AG09309 (cell line): ENCODE data around the gene PRKN.

Source experiments
- DNase-seq: peaks from one replicate; pipeline ENCODE4 v3.0.0-alpha.2; 2010; ENCODE audit warnings: low read depth
- H3K4me3 ChIP-seq: 2 replicates; pipeline ENCODE4 v1.5.1; 2011; ENCODE audit warnings: mild to moderate bottlenecking, low read depth, low read length, moderate library complexity; ENCODE audit not compliant: control insufficient read depth
- CTCF ChIP-seq: IDR thresholded peaks from 2 replicates; pipeline ENCODE4 v1.5.1; 2011; ENCODE audit warnings: mild to moderate bottlenecking, low read depth, low read length, inconsistent platforms; ENCODE audit not compliant: insufficient read depth, control insufficient read depth; ENCODE audit errors: missing control alignments

Gene PRKN

GRCh38 chr6:162264581-162264980, 463.0 kb downstream of the PRKN start:
- TF ChIP-seq CTCF: no peak
- H3K4me3 ChIP-seq: no peak overlapping the region
- DNase-seq: no peak

GRCh38 chr6:162262466-162263196, 464.9 kb downstream of the PRKN start:
- TF ChIP-seq CTCF: no peak

GRCh38 chr6:162261598-162261997, 466.0 kb downstream of the PRKN start:
- DNase-seq: no peak
- H3K4me3 ChIP-seq: no peak overlapping the region
- TF ChIP-seq CTCF: no peak

More at GRCh38 chr6:162262466-162263196, 464.9 kb downstream of the PRKN start:
- H3K4me3 ChIP-seq: no peak overlapping the region
- DNase-seq: no peak

GRCh38 chr6:162260027-162260426, 467.5 kb downstream of the PRKN start:
- no peak for TF ChIP-seq CTCF
- DNase-seq: no peak
- no peak overlapping the region for H3K4me3 ChIP-seq

- DNase-seq: no peak
- H3K4me3 ChIP-seq: no peak overlapping the region
- no peak for TF ChIP-seq CTCF
Measured at GRCh38 chr6:162258647-162259046, 468.9 kb downstream of the PRKN start.

GRCh38 chr6:162256361-162256760, 471.2 kb downstream of the PRKN start:
- no peak overlapping the region for H3K4me3 ChIP-seq
- no peak for DNase-seq

More at GRCh38 chr6:162256361-162256760, 471.2 kb downstream of the PRKN start:
- no peak for TF ChIP-seq CTCF
